Cardiac septum (tissue), 1 donor: Measurements from ENCODE around the gene CPEB2. TPM values are rescaled to one million over a fixed set of nuclear protein-coding genes. Genes with fewer than 3 reads are reported as not detected.

Source experiments
- DNase-seq: peaks from one replicate; pipeline ENCODE4 v3.0.0-alpha.2; 2020; ENCODE audit warnings: low spot score
- intact Hi-C: fragments of 100-400 bp; cut with DNase I; formaldehyde crosslinking; loops from one replicate; pipeline ENCODE4 v1.14.0; 2022
- total RNA-seq: library from RNA; stranded (reverse); fragmentation: NEBNext Ultra II Directional; extraction: Animal tissue kit (Norgen Biotek cat#: 25700); gene quantifications from one replicate; pipeline ENCODE4 v1.2.1, GENCODE V29; 2021
- donor health status: DM: no; HTN: no; CAD: no.

The CPEB2 gene
- total RNA-seq, 1 donor from 2014 or later, result 17.7 TPM

GRCh38 chr4:15006416-15007024 lies 4.2 kb downstream of the CPEB2 start:
- DNase-seq, result no peak
- intact Hi-C loops, result loop anchor here (10.0 kb wide), 2 partner anchors 648 to 1522 kb away; partner anchors contain the start of genes FBXL5 and RAB28

- intact Hi-C loops, result loop anchor here (10.0 kb wide), 2 partner anchors 648 to 1522 kb away; partner anchors contain the start of genes FBXL5 and RAB28
Measured at GRCh38 chr4:15007201-15007600, 4.9 kb downstream of the CPEB2 start.

GRCh38 chr4:15010038-15010585 lies 7.8 kb downstream of the CPEB2 start:
- DNase-seq, result no peak
- intact Hi-C loops, result loop anchor here (10.0 kb wide), 1 partner anchor 1215 kb away; the partner anchor contains the start of gene TAPT1

More at GRCh38 chr4:15007201-15007600, 4.9 kb downstream of the CPEB2 start:
- DNase-seq, result no peak

GRCh38 chr4:15011166-15011565 lies 8.9 kb downstream of the CPEB2 start:
- DNase-seq, result no peak
- intact Hi-C loops, result loop anchor here (10.0 kb wide), 1 partner anchor 1214 kb away; the partner anchor contains the start of gene TAPT1

GRCh38 chr4:15012017-15012788 lies 9.9 kb downstream of the CPEB2 start:
- no peak for DNase-seq
- intact Hi-C loops, result loop anchor here (10.0 kb wide), 1 partner anchor 1213 kb away; the partner anchor contains the start of gene TAPT1

GRCh38 chr4:15013585-15013984 lies 11.3 kb downstream of the CPEB2 start:
- DNase-seq, result no peak
- intact Hi-C loops, result loop anchor here (10.0 kb wide), 1 partner anchor 1211 kb away; the partner anchor contains the start of gene TAPT1

- no peak for DNase-seq
- intact Hi-C loops, result loop anchor here (10.0 kb wide), 1 partner anchor 1210 kb away; the partner anchor contains the start of gene TAPT1
Measured at GRCh38 chr4:15015170-15015569, 12.9 kb downstream of the CPEB2 start.

GRCh38 chr4:15018361-15018760 lies 16.1 kb downstream of the CPEB2 start:
- intact Hi-C loops, result loop anchor here (10.0 kb wide), 1 partner anchor 1206 kb away; the partner anchor contains the start of gene TAPT1
- DNase-seq, result no peak

GRCh38 chr4:15020502-15021286 lies 18.4 kb downstream of the CPEB2 start:
- intact Hi-C loops, result no loop called here
- no peak for DNase-seq

GRCh38 chr4:15021311-15021710 lies 19.0 kb downstream of the CPEB2 start:
- no peak for DNase-seq
- intact Hi-C loops, result no loop called here

GRCh38 chr4:15021946-15022345 lies 19.7 kb downstream of the CPEB2 start:
- no peak for DNase-seq
- intact Hi-C loops, result no loop called here

GRCh38 chr4:15024386-15024785 lies 22.1 kb downstream of the CPEB2 start:
- no peak for DNase-seq
- intact Hi-C loops, result no loop called here

GRCh38 chr4:15025693-15026092 lies 23.4 kb downstream of the CPEB2 start:
- intact Hi-C loops, result no loop called here
- no peak for DNase-seq

GRCh38 chr4:15027921-15028435 lies 25.7 kb downstream of the CPEB2 start:
- no peak for DNase-seq
- intact Hi-C loops, result no loop called here

GRCh38 chr4:15031197-15031596 lies 28.9 kb downstream of the CPEB2 start:
- no peak for DNase-seq
- intact Hi-C loops, result no loop called here

- DNase-seq, result no peak
- intact Hi-C loops, result no loop called here
Measured at GRCh38 chr4:15031993-15032675, 29.9 kb downstream of the CPEB2 start.

- DNase-seq, result no peak
- intact Hi-C loops, result no loop called here
Measured at GRCh38 chr4:15034071-15034764, 31.9 kb downstream of the CPEB2 start.

- intact Hi-C loops, result no loop called here
- DNase-seq, result no peak
Measured at GRCh38 chr4:15035159-15035558, 32.9 kb downstream of the CPEB2 start.
